Tibial artery (tissue), 4 donors: Measurements from ENCODE around the gene MEN1.

Source experiments
- DNase-seq, 2 donors: peaks; one replicate each; pipeline ENCODE4 v3.0.0-alpha.2; 2019
- H3K27ac ChIP-seq, 2 donors: fragments of 200-600 bp; sonication (generic) in 1 of 2; 1 replicate in 1 of 2; 2 replicates in 1 of 2; pipeline ENCODE4 v1.5.1; 2018 to 2019; ENCODE audit warnings: mild to moderate bottlenecking in 1 of 2
- H3K27me3 ChIP-seq, 2 donors: fragments of 200-600 bp; sonication (generic) in 1 of 2; one replicate each; pipeline versions ENCODE4 v1.5.1 to v1.6.0; 2016 to 2019
- H3K36me3 ChIP-seq, 3 donors: fragments of 200-600 bp; sonication (generic) in 2 of 3; one replicate each; pipeline ENCODE4 v1.5.1; 2016 to 2019; ENCODE audit warnings: mild to moderate bottlenecking in 2 of 3
- H3K4me1 ChIP-seq, 4 donors: fragments of 200-600 bp; sonication (generic) in 2 of 4; 1 replicate in 3 of 4; 2 replicates in 1 of 4; pipeline ENCODE4 v1.5.1; 2016 to 2019
- H3K4me3 ChIP-seq, 2 donors: fragments of 200-600 bp; sonication (generic) in 1 of 2; 1 replicate in 1 of 2; 2 replicates in 1 of 2; pipeline ENCODE4 v1.5.1; 2018 to 2019; ENCODE audit warnings: mild to moderate bottlenecking in 2 of 2
- H3K9me3 ChIP-seq, 3 donors: fragments of 200-600 bp; sonication (generic) in 1 of 3; one replicate each; pipeline ENCODE4 v1.5.1; 2016 to 2019
- CTCF ChIP-seq, 2 experiments: fragments of 200-600 bp in 1 of 2; fragments of 450-650 bp in 1 of 2; IDR thresholded peaks; one replicate each; pipeline ENCODE4 v1.5.1; 2017 to 2019; ENCODE audit warnings: antibody characterized with exemption in 2 of 2, mild to moderate bottlenecking in 1 of 2, moderate library complexity in 1 of 2
- intact Hi-C: fragments of 100-400 bp; cut with DNase I; formaldehyde crosslinking; loops from one replicate; pipeline ENCODE4 v1.15.0; 2023; ENCODE audit warnings: low total_unique reads

Gene MEN1

GRCh38 chr11:64856382-64857227, 46.3 kb upstream of the MEN1 start:
- intact Hi-C loops = no loop called here

GRCh38 chr11:64855596-64856304, 45.4 kb upstream of the MEN1 start:
- Histone ChIP-seq H3K4me1 (peaks cover 6 to 93% (median 83%) of the 10 kb centered on the region in 4 donors), H3K27me3 (no peaks in the 10 kb centered on the region), H3K4me3 (peak overlapping the region in 1 of 2 donors; percentile 6), H3K36me3 (peaks cover 41 to 63% (median 48%) of the 10 kb centered on the region in 3 donors), H3K27ac (peak overlapping the region; percentile 82 to 97), H3K9me3 (no peaks in the 10 kb centered on the region)
- intact Hi-C loops = no loop called here
- DNase-seq = no peak
- TF ChIP-seq CTCF (IDR thresholded peaks at IDR 0.05) = no peak

More at GRCh38 chr11:64856382-64857227, 46.3 kb upstream of the MEN1 start:
- peak; percentile 90 to 97 for DNase-seq
- Histone ChIP-seq H3K27me3 (no peaks in the 10 kb centered on the region), H3K4me3 (no peak overlapping the region), H3K27ac (peak overlapping the region; percentile 82 to 97), H3K36me3 (peaks cover 41 to 62% (median 44%) of the 10 kb centered on the region in 3 donors), H3K4me1 (peaks cover 6 to 92% (median 79%) of the 10 kb centered on the region in 4 donors), H3K9me3 (no peaks in the 10 kb centered on the region)
- TF ChIP-seq CTCF (IDR thresholded peaks at IDR 0.05) = no peak

GRCh38 chr11:64854534-64855502, 44.5 kb upstream of the MEN1 start:
- intact Hi-C loops = loop anchor here (5.0 kb wide), 1 partner anchor 157 kb away; the partner anchor contains the start of gene ARL2

GRCh38 chr11:64854157-64854533, 43.8 kb upstream of the MEN1 start:
- H3K4me3 ChIP-seq = no peak overlapping the region
- H3K4me1 ChIP-seq = peaks cover 6 to 93% (median 81%) of the 10 kb centered on the region in 4 donors
- peaks cover 31 to 52% (median 40%) of the 10 kb centered on the region in 3 donors for H3K36me3 ChIP-seq
- peak overlapping the region; percentile 82 to 97 for H3K27ac ChIP-seq
- H3K9me3 ChIP-seq = no peaks in the 10 kb centered on the region
- intact Hi-C loops = loop anchor here (5.0 kb wide), 1 partner anchor 158 kb away; the partner anchor contains the start of gene ARL2
- no peak for DNase-seq
- no peak for TF ChIP-seq CTCF (IDR thresholded peaks at IDR 0.05)
- no peaks in the 10 kb centered on the region for H3K27me3 ChIP-seq

More at GRCh38 chr11:64854534-64855502, 44.5 kb upstream of the MEN1 start:
- Histone ChIP-seq H3K36me3 (peaks cover 37 to 58% (median 46%) of the 10 kb centered on the region in 3 donors), H3K4me1 (peaks cover 6 to 93% (median 82%) of the 10 kb centered on the region in 4 donors), H3K9me3 (no peaks in the 10 kb centered on the region), H3K27ac (peak overlapping the region; percentile 82 to 97), H3K4me3 (peak overlapping the region in 1 of 2 donors; percentile 6), H3K27me3 (no peaks in the 10 kb centered on the region)
- peak; percentile 90 to 95 for DNase-seq
- TF ChIP-seq CTCF (IDR thresholded peaks at IDR 0.05) = peak in 1 of 2 experiments; percentile 10
